Aorta (tissue), 5 donors: ENCODE data around the gene DSCAML1. TPM values are rescaled to one million over a fixed set of nuclear protein-coding genes. Genes with fewer than 3 reads are reported as not detected.

Source experiments
- ATAC-seq: fragments of 200-7000 bp; cut with Tn5 transposase; one replicate; pipeline ENCODE4 v1.9.1; 2022; ENCODE audit warnings: moderate library complexity; ENCODE audit not compliant: low FRiP score
- DNase-seq, 2 donors: peaks; one replicate each; pipeline ENCODE4 v3.0.0-alpha.2; 2020
- H3K27ac ChIP-seq, 2 donors: one replicate each; pipeline ENCODE4 v1.5.1; 2013; ENCODE audit warnings: low read length in 2 of 2, mild to moderate bottlenecking in 2 of 2, moderate library complexity in 2 of 2, control low read depth in 1 of 2, inconsistent platforms in 1 of 2, low read depth in 1 of 2
- H3K27me3 ChIP-seq, 2 donors: one replicate each; pipeline ENCODE4 v1.6.1; 2013; ENCODE audit warnings: control low read depth in 1 of 2, low read length in 1 of 2, mild to moderate bottlenecking in 1 of 2, moderate library complexity in 1 of 2; ENCODE audit not compliant: insufficient read depth in 2 of 2, control insufficient read depth in 1 of 2
- H3K36me3 ChIP-seq, 2 donors: one replicate each; pipeline ENCODE4 v1.6.1; 2013; ENCODE audit warnings: control low read depth in 1 of 2, low read length in 1 of 2, mild to moderate bottlenecking in 1 of 2; ENCODE audit not compliant: insufficient read depth in 2 of 2, control insufficient read depth in 1 of 2
- H3K4me1 ChIP-seq, 2 donors: one replicate each; pipeline ENCODE4 v1.6.1; 2013; ENCODE audit warnings: low read length in 2 of 2, control low read depth in 1 of 2, mild to moderate bottlenecking in 1 of 2, moderate library complexity in 1 of 2; ENCODE audit not compliant: insufficient read depth in 2 of 2, control insufficient read depth in 1 of 2
- H3K4me3 ChIP-seq, 2 donors: one replicate each; pipeline ENCODE4 v1.5.1; 2013; ENCODE audit warnings: low read length in 2 of 2, control low read depth in 1 of 2, mild to moderate bottlenecking in 1 of 2
- H3K9me3 ChIP-seq: one replicate; pipeline ENCODE4 v1.6.1; 2013; ENCODE audit warnings: mild to moderate bottlenecking, low read length; ENCODE audit not compliant: control insufficient read depth
- WGBS, 2 donors: extraction: QIAGEN DNeasy Blood & Tissue Kit; methylation state at CpG; one replicate each; pipeline ENCODE4 v1.1.7; 2013; 5-methylcytosine and 5-hydroxymethylcytosine counted together
- intact Hi-C, 2 donors: fragments of 100-400 bp; cut with DNase I; formaldehyde crosslinking; loops; one replicate each; pipeline versions ENCODE4 v1.14.2 to v1.15.0; 2022
- polyA plus RNA-seq, 2 donors: library from polyadenylated mRNA; stranded (reverse); fragments of 200-250 nt; gene quantifications; one replicate each; pipeline ENCODE4 v1.2.3, GENCODE V29; 2013
- total RNA-seq, 2 donors: library from RNA; stranded (reverse); fragmentation: NEBNext Ultra II Directional; extraction: Animal tissue kit (Norgen Biotek cat#: 25700); gene quantifications; one replicate each; pipeline ENCODE4 v1.2.1, GENCODE V29; 2021
- donor health status: healthy with polysubstance abuse.
- donor health status: Bipolar disorder and iron deficiency.
- donor health status: DM: no; HTN: no; CAD: no.
- donor health status: DM: no; HTN: no; CAD: no.
- donor health status: DM: yes; HTN: yes; CAD: no.

Gene DSCAML1
- total and polyA plus RNA-seq, 4 donors = 0.13 to 2.2 (median 0.58) TPM; not detected in 1

GRCh38 chr11:117626576-117626975 lies 170.4 kb downstream of the DSCAML1 start:
- Histone ChIP-seq H3K4me1 (no peaks in the 10 kb centered on the region), H3K4me3 (no peak overlapping the region), H3K27me3 (no peaks in the 10 kb centered on the region), H3K27ac (no peak overlapping the region), H3K9me3 (peaks cover 4% of the 10 kb centered on the region), H3K36me3 (no peaks in the 10 kb centered on the region)
- WGBS, 2 donors = 86 to 89% methylated on average over 9 of the region's 9 CpGs
- intact Hi-C loops = no loop called here
- no peak for DNase-seq
- no peak for ATAC-seq

- no peak for ATAC-seq
- no peaks in the 10 kb centered on the region for H3K27me3 ChIP-seq
- no peak for DNase-seq
- H3K4me3 ChIP-seq = no peak overlapping the region
- intact Hi-C loops = no loop called here
- 54 to 55% methylated on average over 4 of the region's 4 CpGs for WGBS, 2 donors
- peaks cover 4% of the 10 kb centered on the region for H3K9me3 ChIP-seq
- no peaks in the 10 kb centered on the region for H3K36me3 ChIP-seq
- no peaks in the 10 kb centered on the region for H3K4me1 ChIP-seq
- no peak overlapping the region for H3K27ac ChIP-seq
Observed at GRCh38 chr11:117625237-117625636, 171.8 kb downstream of the DSCAML1 start.

GRCh38 chr11:117623831-117624271 lies 173.2 kb downstream of the DSCAML1 start:
- Histone ChIP-seq H3K4me1 (no peaks in the 10 kb centered on the region), H3K27me3 (no peaks in the 10 kb centered on the region), H3K36me3 (no peaks in the 10 kb centered on the region), H3K4me3 (no peak overlapping the region), H3K9me3 (peaks cover 4% of the 10 kb centered on the region), H3K27ac (no peak overlapping the region)
- ATAC-seq (no peak), DNase-seq (no peak)
- intact Hi-C loops = no loop called here
- 61 to 74% methylated on average over 2 of the region's 2 CpGs for WGBS, 2 donors

GRCh38 chr11:117621226-117621625 lies 175.8 kb downstream of the DSCAML1 start:
- intact Hi-C loops = no loop called here
- peaks cover 4% of the 10 kb centered on the region for H3K9me3 ChIP-seq
- H3K27me3 ChIP-seq = no peaks in the 10 kb centered on the region
- no peaks in the 10 kb centered on the region for H3K4me1 ChIP-seq
- DNase-seq (no peak), ATAC-seq (no peak)
- H3K27ac ChIP-seq = no peak overlapping the region
- no peak overlapping the region for H3K4me3 ChIP-seq
- H3K36me3 ChIP-seq = no peaks in the 10 kb centered on the region

GRCh38 chr11:117620659-117621058 lies 176.4 kb downstream of the DSCAML1 start:
- WGBS, 2 donors = 89 to 93% methylated on average over 1 of the region's 1 CpG
- no peak overlapping the region for H3K4me3 ChIP-seq
- no peak for DNase-seq

GRCh38 chr11:117620086-117620485 lies 176.9 kb downstream of the DSCAML1 start:
- H3K9me3 ChIP-seq = peaks cover 4% of the 10 kb centered on the region
- intact Hi-C loops = no loop called here
- no peak overlapping the region for H3K27ac ChIP-seq
- H3K4me1 ChIP-seq = no peaks in the 10 kb centered on the region
- no peak overlapping the region for H3K4me3 ChIP-seq
- no peak for ATAC-seq
- H3K27me3 ChIP-seq = no peaks in the 10 kb centered on the region
- DNase-seq = no peak
- WGBS, 2 donors = 20 to 24% methylated on average over 4 of the region's 4 CpGs
- no peaks in the 10 kb centered on the region for H3K36me3 ChIP-seq

More at GRCh38 chr11:117620659-117621058, 176.4 kb downstream of the DSCAML1 start:
- no peak for ATAC-seq
- Histone ChIP-seq H3K27ac (no peak overlapping the region), H3K9me3 (peaks cover 4% of the 10 kb centered on the region), H3K27me3 (no peaks in the 10 kb centered on the region), H3K36me3 (no peaks in the 10 kb centered on the region), H3K4me1 (no peaks in the 10 kb centered on the region)
- intact Hi-C loops = no loop called here

GRCh38 chr11:117619661-117620060 lies 177.4 kb downstream of the DSCAML1 start:
- Histone ChIP-seq H3K27ac (no peak overlapping the region), H3K27me3 (no peaks in the 10 kb centered on the region), H3K4me1 (no peaks in the 10 kb centered on the region), H3K9me3 (peaks cover 5% of the 10 kb centered on the region), H3K4me3 (no peak overlapping the region), H3K36me3 (no peaks in the 10 kb centered on the region)
- ATAC-seq = no peak
- DNase-seq = no peak
- intact Hi-C loops = no loop called here
- 71 to 72% methylated on average over 4 of the region's 4 CpGs for WGBS, 2 donors

- Histone ChIP-seq H3K4me1 (no peaks in the 10 kb centered on the region), H3K27ac (no peak overlapping the region), H3K4me3 (no peak overlapping the region), H3K36me3 (no peaks in the 10 kb centered on the region), H3K9me3 (peaks cover 9% of the 10 kb centered on the region), H3K27me3 (no peaks in the 10 kb centered on the region)
- WGBS, 2 donors = 34% methylated on average over 8 of the region's 8 CpGs
- DNase-seq = no peak
- intact Hi-C loops = no loop called here
- ATAC-seq = no peak
Observed at GRCh38 chr11:117618982-117619355, 178.0 kb downstream of the DSCAML1 start.

- WGBS, 2 donors = 64 to 74% methylated on average over 5 of the region's 5 CpGs
Observed at GRCh38 chr11:117618302-117618981, 178.6 kb downstream of the DSCAML1 start.

More at GRCh38 chr11:117618302-117618981, 178.6 kb downstream of the DSCAML1 start:
- DNase-seq = no peak
- Histone ChIP-seq H3K4me1 (no peaks in the 10 kb centered on the region), H3K27ac (no peak overlapping the region), H3K4me3 (no peak overlapping the region), H3K36me3 (no peaks in the 10 kb centered on the region), H3K9me3 (peaks cover 9% of the 10 kb centered on the region), H3K27me3 (no peaks in the 10 kb centered on the region)
- ATAC-seq = no peak
- intact Hi-C loops = no loop called here
